HG02571 (cell line): ENCODE data around the gene PBX1.

Experiments
- ATAC-seq: cut with Tn5 transposase; IDR thresholded peaks from one replicate; pipeline ENCODE4 v1.9.1; 2021; ENCODE audit warnings: mild to moderate bottlenecking, moderate library complexity; ENCODE audit not compliant: unreplicated experiment

Gene PBX1

GRCh38 chr1:164693564-164694359 is 134.8 kb downstream of the PBX1 start:
- ATAC-seq = no peak

GRCh38 chr1:164694505-164694904 is 135.5 kb downstream of the PBX1 start:
- no peak for ATAC-seq

- no peak for ATAC-seq
Observed at GRCh38 chr1:164695956-164696665, 137.1 kb downstream of the PBX1 start.

GRCh38 chr1:164699815-164700491 is 141.0 kb downstream of the PBX1 start:
- no peak for ATAC-seq

GRCh38 chr1:164700683-164701082 is 141.7 kb downstream of the PBX1 start:
- no peak for ATAC-seq

- no peak for ATAC-seq
Observed at GRCh38 chr1:164701189-164701761, 142.3 kb downstream of the PBX1 start.

GRCh38 chr1:164702216-164702615 is 143.2 kb downstream of the PBX1 start:
- ATAC-seq = no peak

- no peak for ATAC-seq
Observed at GRCh38 chr1:164702664-164703063, 143.7 kb downstream of the PBX1 start.

- ATAC-seq = no peak
Observed at GRCh38 chr1:164703463-164703862, 144.5 kb downstream of the PBX1 start.

- ATAC-seq = no peak
Observed at GRCh38 chr1:164703960-164704411, 145.0 kb downstream of the PBX1 start.

GRCh38 chr1:164704954-164705353 is 146.0 kb downstream of the PBX1 start:
- no peak for ATAC-seq

GRCh38 chr1:164706606-164706987 is 147.6 kb downstream of the PBX1 start:
- ATAC-seq = no peak

GRCh38 chr1:164707868-164708331 is 148.9 kb downstream of the PBX1 start:
- no peak for ATAC-seq

GRCh38 chr1:164708596-164708995 is 149.6 kb downstream of the PBX1 start:
- ATAC-seq = no peak

GRCh38 chr1:164709126-164709525 is 150.1 kb downstream of the PBX1 start:
- ATAC-seq = no peak

GRCh38 chr1:164709541-164710278 is 150.7 kb downstream of the PBX1 start:
- ATAC-seq = no peak

GRCh38 chr1:164712131-164713036 is 153.4 kb downstream of the PBX1 start:
- ATAC-seq = no peak

GRCh38 chr1:164713456-164714207 is 154.6 kb downstream of the PBX1 start:
- ATAC-seq = no peak
